Ishikawa (cell line): ENCODE data around the gene BTBD9.

Experiments
- CEBPB ChIP-seq: IDR thresholded peaks from 2 replicates; pipeline ENCODE4 v1.6.1; 2012
- EGR1 ChIP-seq: IDR thresholded peaks from 2 replicates; pipeline ENCODE4 v1.6.1; 2012
- MAX ChIP-seq: IDR thresholded peaks from 2 replicates; pipeline ENCODE4 v1.6.1; 2012
- RAD21 ChIP-seq: IDR thresholded peaks from 2 replicates; pipeline ENCODE4 v1.6.1; 2012; ENCODE audit warnings: low read depth
- TAF1 ChIP-seq: IDR thresholded peaks from 2 replicates; pipeline ENCODE4 v1.6.1; 2012; ENCODE audit warnings: low read depth, mild to moderate bottlenecking
- TCF12 ChIP-seq: IDR thresholded peaks from 2 replicates; pipeline ENCODE4 v1.6.1; 2012; ENCODE audit warnings: low read depth
- ZBTB7A ChIP-seq: IDR thresholded peaks from 2 replicates; pipeline ENCODE4 v1.6.1; 2012; ENCODE audit warnings: low read depth

- TF ChIP-seq EGR1 (no peak), TAF1 (no peak), TCF12 (no peak), ZBTB7A (no peak), RAD21 (no peak), CEBPB (no peak), MAX (no peak)
Observed at GRCh38 chr6:38413102-38413800, 226.5 kb downstream of the BTBD9 start.
